HUDEP-2 (cell line): Measurements from ENCODE around the gene SPSB1.

Experiments used
- DNase-seq, 76 experiments: peaks; one replicate each; lab custom pipeline; 2025; ENCODE audit not compliant: unreplicated experiment in 76 of 76; lab: John Stamatoyannopoulos, UW

The SPSB1 gene

DNA sequence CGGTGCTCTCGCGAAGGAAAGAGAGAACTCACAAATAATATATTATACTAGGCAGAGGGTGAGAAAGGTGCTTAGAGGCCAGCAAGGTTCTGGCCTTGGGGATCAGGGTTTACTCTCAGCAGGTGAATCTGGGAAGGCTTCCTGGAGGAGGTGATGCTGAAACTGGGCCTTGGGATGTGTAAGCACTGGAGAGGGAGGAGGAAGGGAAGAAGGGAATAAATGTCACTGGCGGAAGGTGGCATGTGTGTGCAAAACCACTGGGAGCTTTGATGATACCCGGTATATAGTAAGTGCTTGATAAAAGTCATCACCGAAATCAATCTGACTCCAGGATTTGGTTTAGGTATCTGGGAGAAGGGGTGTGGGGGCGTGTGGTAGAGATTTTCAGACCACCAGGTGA lies 24.4 kb downstream of the SPSB1 start:
- DNase-seq, result no peak

DNA sequence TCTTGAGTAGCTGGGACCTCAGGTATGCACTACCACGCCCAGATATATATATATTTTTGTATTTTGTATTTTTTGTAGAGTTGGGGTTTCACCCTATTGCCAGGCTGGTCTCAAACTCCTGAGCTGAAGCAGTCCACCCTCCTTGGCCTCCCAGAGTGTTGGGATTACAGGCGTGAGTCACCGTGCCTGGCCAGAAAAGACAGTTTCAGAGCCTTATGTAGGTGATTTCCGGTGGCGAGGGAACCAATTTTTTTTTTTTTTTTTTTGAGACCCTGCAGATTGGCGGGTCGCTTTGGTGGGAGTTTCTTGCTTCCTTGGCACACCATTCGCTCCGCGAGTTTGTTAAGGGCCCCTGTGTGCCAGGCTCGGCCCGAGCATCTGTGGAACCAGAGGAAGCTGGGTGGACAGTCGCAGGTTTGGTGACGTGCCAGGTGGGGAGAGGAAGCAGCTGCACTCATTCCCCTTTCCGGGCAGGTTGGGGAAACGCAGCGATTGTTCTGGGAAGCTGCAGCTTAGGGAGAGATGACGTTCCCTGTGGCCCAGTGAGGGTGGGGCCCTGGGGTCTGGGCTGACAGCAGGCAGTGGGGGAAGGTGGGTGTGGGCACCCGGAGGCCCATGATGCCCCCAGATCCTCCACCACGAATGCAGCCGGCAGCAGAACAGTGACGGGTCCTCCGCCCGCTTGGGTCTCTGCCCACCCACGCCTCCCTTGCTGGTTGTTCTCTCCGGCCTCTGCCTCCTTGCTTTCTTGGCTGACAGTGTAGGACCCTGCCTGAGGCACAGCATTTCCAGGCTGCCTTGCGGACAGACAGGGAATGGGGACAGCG lies 25.1 kb downstream of the SPSB1 start:
- no peak for DNase-seq

DNA sequence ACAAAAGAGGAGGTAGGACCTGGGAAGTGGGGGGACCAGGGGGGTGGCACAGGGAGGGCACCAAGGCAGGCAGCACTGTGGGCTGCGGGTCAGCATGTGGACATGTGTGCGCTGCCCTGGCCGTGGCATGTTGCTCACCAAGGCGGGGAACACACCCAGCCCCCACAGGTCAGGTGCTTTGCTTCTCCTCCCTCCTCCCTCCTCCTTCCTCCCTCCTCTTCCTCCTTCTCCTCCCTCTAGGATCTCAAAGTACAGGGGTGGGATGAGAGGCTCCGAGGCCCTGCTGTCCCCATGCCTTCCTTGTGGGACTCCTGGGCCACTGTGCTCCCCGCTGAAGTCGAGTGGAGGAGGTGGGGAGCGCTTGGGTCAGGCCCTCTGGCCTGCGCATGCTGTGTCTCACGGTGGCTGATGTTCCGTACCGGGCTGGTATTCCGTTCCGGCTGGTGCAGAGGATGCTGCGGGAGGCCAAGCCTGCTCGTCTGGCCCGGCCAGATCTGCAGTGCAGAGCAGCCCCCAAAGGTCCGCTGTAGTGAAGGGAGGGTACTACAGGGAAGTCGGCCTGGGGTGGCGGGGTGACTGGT lies 26.6 kb downstream of the SPSB1 start:
- no peak for DNase-seq

DNA sequence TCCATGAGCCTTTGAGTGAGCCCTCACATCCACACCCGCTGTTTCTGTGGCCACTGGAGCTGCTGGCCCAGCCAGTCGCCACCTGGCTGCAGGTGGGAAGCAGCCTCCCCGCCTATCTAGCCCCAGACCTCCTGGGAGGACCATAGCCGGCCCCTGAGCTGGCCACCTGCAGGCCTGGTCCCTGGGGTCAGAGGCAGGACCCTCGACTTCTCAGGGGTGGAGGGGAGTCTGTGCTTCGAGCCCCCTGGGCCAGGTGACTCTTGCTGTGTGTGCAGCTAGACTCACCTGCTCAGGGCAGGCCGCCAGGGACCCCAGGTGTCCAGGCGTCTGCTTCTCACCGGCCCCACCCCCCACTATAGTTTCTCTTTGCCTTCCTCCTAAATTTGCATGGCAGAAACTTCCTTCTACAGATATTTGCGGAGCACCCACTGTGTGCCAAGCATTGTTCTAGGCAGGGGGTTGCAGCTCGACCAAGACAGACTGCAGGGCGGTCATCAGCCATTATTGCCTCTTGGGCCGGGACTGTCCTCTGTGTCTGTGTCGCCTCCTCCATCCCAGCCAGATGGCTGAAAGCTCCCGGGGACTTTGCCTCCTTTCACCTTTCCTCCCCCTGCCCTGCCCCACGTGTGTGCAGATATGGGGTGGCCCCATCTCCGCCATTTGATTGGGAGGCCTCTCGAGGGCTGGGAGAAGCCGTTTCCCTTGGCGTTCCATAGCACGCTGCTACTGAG lies 27.3 kb downstream of the SPSB1 start:
- no peak for DNase-seq

DNA sequence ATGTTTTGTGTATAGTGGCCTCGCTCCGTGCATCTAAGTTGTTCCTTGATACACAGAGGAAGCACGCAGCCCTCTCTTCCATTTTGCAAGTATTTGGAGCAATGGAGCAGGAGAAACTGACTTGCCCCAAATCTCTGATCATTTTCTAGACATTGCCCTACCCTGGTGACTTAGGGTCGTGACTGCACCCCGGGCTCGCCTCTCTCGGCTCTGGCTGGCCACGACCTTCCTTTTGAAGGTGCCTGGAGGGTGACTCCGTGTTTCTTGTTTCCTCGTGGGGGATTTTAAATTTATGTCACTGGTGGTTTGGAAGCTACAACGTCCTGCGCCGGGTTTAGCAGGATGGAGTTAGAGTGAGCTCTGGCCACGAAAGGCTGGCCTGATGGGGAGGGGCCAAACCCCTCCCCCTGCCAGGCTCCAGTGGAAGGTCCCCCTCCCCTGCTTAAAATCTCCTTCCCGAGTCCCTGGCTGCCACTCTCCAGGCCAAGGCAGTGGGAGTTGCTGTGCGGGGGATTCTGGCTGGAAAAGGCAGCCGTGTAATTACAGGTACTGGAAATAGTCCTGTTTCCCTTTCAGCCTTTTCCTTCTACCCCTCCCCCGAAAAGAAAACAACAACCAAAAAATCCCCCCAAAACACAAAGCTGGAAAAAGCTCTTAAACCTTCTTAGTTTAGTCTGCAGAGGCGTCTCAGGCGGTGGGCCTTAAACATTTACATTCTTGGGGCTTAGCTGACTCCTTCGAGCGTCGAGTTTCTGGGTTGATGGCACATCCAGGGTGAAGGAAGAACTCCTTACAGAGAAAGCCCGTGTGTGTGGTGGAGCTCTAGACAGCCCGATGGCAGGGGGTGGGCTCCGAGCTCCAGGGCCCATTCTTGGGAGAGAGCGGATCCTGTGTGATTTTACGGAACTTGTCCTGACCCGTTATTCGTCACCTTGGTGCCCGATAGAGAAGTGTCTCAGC lies 28.1 kb downstream of the SPSB1 start:
- DNase-seq, result no peak

DNA sequence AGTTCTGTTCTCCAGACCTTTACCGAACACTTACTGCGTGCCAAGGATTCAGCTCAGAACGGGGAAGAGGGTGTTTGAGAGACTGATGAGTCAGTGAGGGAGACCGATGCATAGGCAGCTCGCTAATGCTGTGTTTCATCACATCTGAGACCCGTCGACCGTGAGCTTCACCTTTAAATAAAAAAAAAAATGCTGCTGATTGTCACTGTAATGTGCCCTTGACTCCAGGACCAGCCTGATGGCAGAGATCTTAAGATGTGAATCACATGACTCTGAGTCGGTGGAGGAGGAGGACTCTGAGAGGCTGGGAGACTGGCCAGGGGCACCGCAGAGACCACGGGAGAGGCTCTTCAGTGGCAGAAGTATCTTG lies 28.8 kb downstream of the SPSB1 start:
- peak in 1 of 76 experiments; percentile 3 for DNase-seq

GRCh38 chr1:9321986-9322660 lies 29.4 kb downstream of the SPSB1 start:
- no peak for DNase-seq

DNA sequence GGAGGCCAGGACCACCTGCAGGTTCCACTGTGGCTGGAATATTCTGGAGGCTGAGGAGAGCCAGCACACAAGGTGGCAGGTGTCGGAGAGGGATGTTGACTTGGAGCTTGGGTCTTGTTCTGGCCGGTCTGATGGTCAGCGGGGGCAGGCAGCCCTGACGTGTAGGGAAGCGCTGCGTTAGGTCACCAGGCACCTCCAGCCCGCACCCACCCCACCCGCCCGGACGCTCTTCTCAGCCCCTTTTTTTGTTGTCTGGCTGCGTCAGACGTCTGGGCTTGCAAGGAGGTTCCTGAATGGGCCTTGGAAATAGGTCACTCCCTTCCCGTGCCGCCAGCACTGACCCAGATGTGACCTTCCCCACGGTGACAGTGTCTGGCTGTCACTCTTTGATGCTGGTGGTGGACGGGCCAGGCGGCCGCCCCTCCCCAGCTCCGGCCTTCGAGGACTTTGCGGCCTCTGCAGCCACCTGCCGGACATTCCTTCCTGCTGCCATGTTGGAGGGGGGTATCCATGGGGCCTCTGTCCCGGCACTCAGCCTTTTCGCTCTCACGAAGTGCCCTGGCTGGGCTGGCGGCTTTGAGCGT lies 30.1 kb downstream of the SPSB1 start:
- DNase-seq, result no peak

DNA sequence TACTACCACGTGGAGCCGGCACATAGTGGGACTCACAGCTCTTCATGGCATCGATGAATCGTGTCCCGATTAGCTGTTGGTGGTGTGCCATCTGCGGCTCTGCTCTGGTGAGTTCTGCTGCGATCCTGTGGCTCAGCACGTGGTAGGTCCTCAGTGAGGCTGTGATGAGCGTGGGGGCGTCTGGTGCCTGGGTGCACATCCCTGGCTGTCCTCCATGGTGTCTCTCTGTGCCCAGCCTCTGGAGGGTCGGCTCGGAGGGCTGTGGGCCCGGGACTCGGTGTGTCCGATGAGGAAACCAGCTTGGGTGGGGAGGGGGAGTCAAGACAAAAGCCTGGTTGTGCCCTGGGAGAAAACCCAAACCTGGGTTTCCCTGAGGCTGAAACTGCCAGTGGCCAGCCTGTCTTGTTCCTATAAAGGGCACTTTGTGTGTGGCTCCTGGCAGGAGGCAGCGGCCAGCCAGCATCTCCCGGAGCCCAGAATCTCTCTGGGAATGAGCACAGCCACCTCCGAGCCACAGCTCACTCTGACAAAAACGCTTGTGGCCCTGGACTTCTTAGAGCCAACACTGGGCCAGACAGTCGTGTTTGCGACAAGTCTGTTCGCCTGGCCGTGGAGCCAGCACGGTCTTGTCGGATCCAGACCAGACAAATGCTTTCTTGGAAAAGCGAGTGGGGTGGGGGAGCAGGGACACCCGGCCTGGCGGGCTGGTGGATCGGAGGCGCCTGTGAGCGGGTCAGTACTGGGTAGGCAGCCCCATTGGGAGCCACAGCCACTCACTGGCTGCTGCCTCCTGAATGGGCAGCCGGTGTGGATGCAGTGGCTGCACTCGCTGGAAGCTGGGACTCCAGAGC lies 31.8 kb downstream of the SPSB1 start:
- no peak for DNase-seq

- DNase-seq, result no peak
These were observed 33.9 kb downstream of the SPSB1 start for GRCh38 chr1:9326596-9326995.

GRCh38 chr1:9328201-9328600 lies 35.5 kb downstream of the SPSB1 start:
- DNase-seq, result no peak

- DNase-seq, result no peak
These were observed 36.0 kb downstream of the SPSB1 start for GRCh38 chr1:9328715-9329114.

DNA sequence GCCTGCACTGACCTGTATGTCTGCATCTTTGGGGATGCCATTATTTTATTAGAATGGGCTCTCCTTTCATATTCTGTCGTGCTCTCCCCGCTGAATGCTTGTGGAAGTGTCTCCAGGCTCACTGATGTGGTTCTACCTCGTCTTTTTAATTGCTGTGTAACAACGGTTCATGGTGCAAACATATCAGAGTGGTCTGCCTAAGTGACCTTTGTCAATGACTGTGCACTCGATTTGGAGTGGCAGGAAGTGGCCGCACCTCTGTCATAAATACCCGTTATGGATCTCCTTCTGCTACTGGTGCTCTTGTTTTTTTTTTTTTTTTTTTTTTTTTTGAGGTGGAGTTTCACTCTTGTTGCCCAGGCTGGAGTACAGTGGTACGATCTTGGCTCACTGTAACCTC lies 38.3 kb downstream of the SPSB1 start:
- no peak for DNase-seq

DNA sequence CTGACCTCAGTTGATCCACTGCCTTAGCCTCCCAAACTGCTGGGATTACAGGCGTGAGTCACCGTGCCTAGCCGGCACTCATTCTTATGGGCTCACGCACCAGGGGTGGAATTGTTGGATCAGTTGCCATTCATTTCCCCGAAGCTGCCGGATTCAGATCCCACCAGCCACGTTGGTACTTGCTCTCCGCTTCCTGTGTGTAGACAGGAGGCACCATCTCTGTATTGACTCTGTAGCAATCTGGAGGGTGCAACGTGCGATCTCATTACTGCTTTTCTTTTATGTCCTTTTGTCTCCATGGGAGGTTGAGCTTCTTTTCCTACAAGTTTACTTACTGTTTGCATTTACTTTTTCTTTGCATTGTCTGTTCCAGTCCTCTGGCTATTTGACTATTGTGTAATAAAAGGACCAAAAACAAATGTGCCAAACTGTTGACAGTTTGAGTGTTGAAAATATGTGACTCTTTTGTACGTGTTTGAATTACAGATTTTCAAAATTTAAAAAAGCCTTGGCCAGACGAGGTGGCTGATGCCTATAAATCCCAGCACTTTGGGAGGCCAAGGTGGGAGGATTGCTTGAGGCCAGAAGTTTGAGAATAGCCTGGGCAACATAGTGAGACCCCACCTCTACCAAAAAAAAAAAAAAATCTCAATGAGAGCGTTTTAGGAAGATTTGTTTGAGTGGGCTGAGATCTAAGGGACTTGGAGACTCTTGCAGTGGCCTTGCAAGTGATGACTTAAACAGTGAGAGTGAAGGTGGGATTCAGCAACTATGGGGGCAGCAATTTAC lies 39.1 kb downstream of the SPSB1 start:
- DNase-seq, result no peak

GRCh38 chr1:9332513-9333143 lies 39.9 kb downstream of the SPSB1 start:
- DNase-seq, result no peak

GRCh38 chr1:9338397-9339246 lies 45.9 kb downstream of the SPSB1 start:
- no peak for DNase-seq
